ENCODE measurements around the gene ZNF831.

The ZNF831 gene

GRCh38 chr20:59177266-59178250 lies 13.9 kb downstream of the ZNF831 start:
- no peak overlapping the region for H3K4me3 ChIP-seq (ENCODE audit: low read depth, low read length)
- TF ChIP-seq CTCF (IDR thresholded peaks at IDR 0.05; ENCODE audit: low read depth, low read length), result no peak
- H3K9me3 ChIP-seq, result no peaks in the 10 kb centered on the region
- H3K27me3 ChIP-seq, result no peaks in the 10 kb centered on the region
- DNase-seq, result no peak
- H3K36me3 ChIP-seq, result no peaks in the 10 kb centered on the region
- H3K4me1 ChIP-seq, result no peaks in the 10 kb centered on the region

- TF ChIP-seq CTCF (IDR thresholded peaks at IDR 0.05; ENCODE audit: low read depth, low read length), result no peak
- no peak for DNase-seq
- Histone ChIP-seq H3K36me3 (no peaks in the 10 kb centered on the region), H3K27me3 (no peaks in the 10 kb centered on the region), H3K4me1 (no peaks in the 10 kb centered on the region), H3K9me3 (no peaks in the 10 kb centered on the region), H3K4me3 (ENCODE audit: low read depth, low read length) (no peak overlapping the region)
Measured at GRCh38 chr20:59178983-59179595, 15.5 kb downstream of the ZNF831 start.

GRCh38 chr20:59179988-59180387 lies 16.4 kb downstream of the ZNF831 start:
- Histone ChIP-seq H3K4me3 (ENCODE audit: low read depth, low read length) (no peak overlapping the region), H3K27me3 (no peaks in the 10 kb centered on the region), H3K4me1 (no peaks in the 10 kb centered on the region), H3K9me3 (no peaks in the 10 kb centered on the region), H3K36me3 (no peaks in the 10 kb centered on the region)
- TF ChIP-seq CTCF (IDR thresholded peaks at IDR 0.05; ENCODE audit: low read depth, low read length), result no peak
- no peak for DNase-seq

- DNase-seq, result no peak
- no peak for TF ChIP-seq CTCF (IDR thresholded peaks at IDR 0.05; ENCODE audit: low read depth, low read length)
- no peaks in the 10 kb centered on the region for H3K4me1 ChIP-seq
- H3K9me3 ChIP-seq, result no peaks in the 10 kb centered on the region
- H3K36me3 ChIP-seq, result no peaks in the 10 kb centered on the region
- no peak overlapping the region for H3K4me3 ChIP-seq (ENCODE audit: low read depth, low read length)
- H3K27me3 ChIP-seq, result no peaks in the 10 kb centered on the region
Measured at GRCh38 chr20:59181936-59182335, 18.3 kb downstream of the ZNF831 start.

- no peak for DNase-seq
- Histone ChIP-seq H3K4me1 (no peaks in the 10 kb centered on the region), H3K27me3 (no peaks in the 10 kb centered on the region), H3K9me3 (no peaks in the 10 kb centered on the region), H3K36me3 (no peaks in the 10 kb centered on the region), H3K4me3 (ENCODE audit: low read depth, low read length) (no peak overlapping the region)
- TF ChIP-seq CTCF (IDR thresholded peaks at IDR 0.05; ENCODE audit: low read depth, low read length), result no peak
Measured at GRCh38 chr20:59182401-59183044, 18.9 kb downstream of the ZNF831 start.
